CD4-positive, alpha-beta T cell (primary cell): ENCODE measurements around the gene YEATS2. TPM values are rescaled to one million over a fixed set of nuclear protein-coding genes. Genes with fewer than 3 reads are reported as not detected.

Experiments
- ATAC-seq: fragments of 200-7000 bp; cut with Tn5 transposase; one replicate; pipeline ENCODE4 v1.10.0; 2022; ENCODE audit warnings: mild to moderate bottlenecking; ENCODE audit not compliant: poor library complexity
- CTCF ChIA-PET: fragments of 350-600 bp; sonication (Branson Sonifier 250); formaldehyde crosslinking; loops from one replicate; lab custom pipeline; 2021; ENCODE audit warnings: antibody characterized with exemption, inconsistent platforms; lab: Charles Lee
- POLR2A ChIA-PET: fragments of 350-600 bp; sonication (Branson Sonifier 250); formaldehyde crosslinking; loops from one replicate; lab custom pipeline; 2021; ENCODE audit warnings: antibody characterized with exemption, inconsistent platforms; lab: Charles Lee
- DNase-seq, 14 experiments: peaks; one replicate each; pipeline ENCODE4 v3.0.0-alpha.2; 2013 to 2020; ENCODE audit warnings: mixed read lengths in 2 of 14
- H3K27ac ChIP-seq, 2 donors: one replicate each; pipeline versions ENCODE4 v1.5.1 to v1.7.0; 2013; ENCODE audit warnings: low read length in 2 of 2, low read depth in 1 of 2, mild to moderate bottlenecking in 1 of 2
- H3K27me3 ChIP-seq, 2 experiments: 1 replicate in 1 of 2; 2 replicates in 1 of 2; pipeline versions ENCODE4 v1.6.1 to v1.7.0; 2013; ENCODE audit warnings: low read length in 2 of 2, control low read depth in 1 of 2, mild to moderate bottlenecking in 1 of 2, moderate library complexity in 1 of 2; ENCODE audit not compliant: insufficient read depth in 2 of 2, control insufficient read depth in 1 of 2
- H3K36me3 ChIP-seq: one replicate; pipeline ENCODE4 v1.6.1; 2013; ENCODE audit warnings: low read length, control low read depth; ENCODE audit not compliant: insufficient read depth
- H3K4me1 ChIP-seq: one replicate; pipeline ENCODE4 v1.6.1; 2013; ENCODE audit warnings: low read length, control low read depth; ENCODE audit not compliant: insufficient read depth
- H3K4me3 ChIP-seq: one replicate; pipeline ENCODE4 v1.5.1; 2013; ENCODE audit warnings: mild to moderate bottlenecking, low read length, moderate library complexity
- H3K9me3 ChIP-seq, 2 experiments: 1 replicate in 1 of 2; 2 replicates in 1 of 2; pipeline versions ENCODE4 v1.6.1 to v1.7.0; 2013; ENCODE audit warnings: low read length in 2 of 2, mild to moderate bottlenecking in 2 of 2, control low read depth in 1 of 2, moderate library complexity in 1 of 2; ENCODE audit not compliant: control insufficient read depth in 1 of 2, insufficient read depth in 1 of 2
- H3K27ac Mint-ChIP-seq: one replicate; pipeline ENCODE4 v1.8.0; 2020; ENCODE audit warnings: mixed read lengths
- H3K27me3 Mint-ChIP-seq: one replicate; pipeline ENCODE4 v1.8.0; 2021; ENCODE audit warnings: mixed read lengths
- H3K36me3 Mint-ChIP-seq: one replicate; pipeline ENCODE4 v1.8.0; 2021; ENCODE audit warnings: low read depth, mixed read lengths
- H3K4me1 Mint-ChIP-seq: one replicate; pipeline ENCODE4 v1.8.0; 2021; ENCODE audit warnings: low read depth, mixed read lengths
- H3K4me3 Mint-ChIP-seq: one replicate; pipeline ENCODE4 v1.8.0; 2020; ENCODE audit warnings: mild to moderate bottlenecking, mixed read lengths
- H3K9me3 Mint-ChIP-seq: one replicate; pipeline ENCODE4 v1.8.0; 2020; ENCODE audit warnings: mixed read lengths
- intact Hi-C, 2 experiments: fragments of 100-400 bp; cut with DNase I in 1 of 2; cut with micrococcal nuclease in 1 of 2; formaldehyde crosslinking; loops; one replicate each; pipeline versions ENCODE4 v1.15.1 to v1.9.0; 2023 to 2025; cut with DNase I, micrococcal nuclease
- total RNA-seq, 174 experiments: library from RNA in 2 of 174; stranded (reverse) in 2 of 174; gene quantifications; one replicate each; pipeline ENCODE4 v1.2.3 and lab custom pipeline; 2021 to 2026
- TF ChIP-seq, protein P1 (sequence below): fragments of 200-600 bp; IDR thresholded peaks from one replicate; pipeline ENCODE4 v1.8.0; 2022; ENCODE audit warnings: antibody characterized with exemption, mild to moderate bottlenecking

Gene YEATS2
- total RNA-seq, 2 experiments from 2014 or later = 14.6 to 15.9 TPM

DNA sequence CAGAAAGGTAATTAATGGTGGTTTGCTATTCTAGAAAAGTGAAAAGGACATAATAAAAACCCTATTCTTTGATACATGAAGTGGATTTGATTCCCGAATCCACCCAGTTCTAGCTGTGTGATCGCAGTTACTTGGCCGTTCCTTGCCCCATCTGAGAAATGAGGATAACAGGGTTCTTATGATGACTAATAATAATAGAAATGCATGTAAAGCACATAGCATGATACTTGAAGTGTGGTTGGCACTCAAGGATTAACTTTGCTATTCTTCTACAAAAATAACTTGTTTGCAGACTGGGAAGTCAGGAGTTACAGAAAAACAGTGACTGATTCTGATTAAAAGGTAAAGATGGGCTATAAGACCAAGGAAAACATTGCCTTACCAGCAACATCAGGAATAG, 160.3 kb downstream of the YEATS2 start:
- Mint-ChIP-seq H3K9me3 (no peaks in the 10 kb centered on the region), H3K36me3 (peaks cover 94% of the 10 kb centered on the region), H3K4me3 (no peak overlapping the region), H3K27me3 (no peaks in the 10 kb centered on the region), H3K27ac (no peak overlapping the region), H3K4me1 (no peaks in the 10 kb centered on the region)
- Histone ChIP-seq H3K4me3 (no peak overlapping the region), H3K27ac (no peak overlapping the region), H3K9me3 (no peaks in the 10 kb centered on the region), H3K27me3 (no peaks in the 10 kb centered on the region), H3K4me1 (no peaks in the 10 kb centered on the region), H3K36me3 (peaks cover 51% of the 10 kb centered on the region)
- TF ChIP-seq, protein P1, sequence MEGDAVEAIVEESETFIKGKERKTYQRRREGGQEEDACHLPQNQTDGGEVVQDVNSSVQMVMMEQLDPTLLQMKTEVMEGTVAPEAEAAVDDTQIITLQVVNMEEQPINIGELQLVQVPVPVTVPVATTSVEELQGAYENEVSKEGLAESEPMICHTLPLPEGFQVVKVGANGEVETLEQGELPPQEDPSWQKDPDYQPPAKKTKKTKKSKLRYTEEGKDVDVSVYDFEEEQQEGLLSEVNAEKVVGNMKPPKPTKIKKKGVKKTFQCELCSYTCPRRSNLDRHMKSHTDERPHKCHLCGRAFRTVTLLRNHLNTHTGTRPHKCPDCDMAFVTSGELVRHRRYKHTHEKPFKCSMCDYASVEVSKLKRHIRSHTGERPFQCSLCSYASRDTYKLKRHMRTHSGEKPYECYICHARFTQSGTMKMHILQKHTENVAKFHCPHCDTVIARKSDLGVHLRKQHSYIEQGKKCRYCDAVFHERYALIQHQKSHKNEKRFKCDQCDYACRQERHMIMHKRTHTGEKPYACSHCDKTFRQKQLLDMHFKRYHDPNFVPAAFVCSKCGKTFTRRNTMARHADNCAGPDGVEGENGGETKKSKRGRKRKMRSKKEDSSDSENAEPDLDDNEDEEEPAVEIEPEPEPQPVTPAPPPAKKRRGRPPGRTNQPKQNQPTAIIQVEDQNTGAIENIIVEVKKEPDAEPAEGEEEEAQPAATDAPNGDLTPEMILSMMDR = no peak
- intact Hi-C loops = no loop called here
- ChIA-PET POLR2A (interaction anchor here (1.1 kb wide), 1 partner anchor 9 kb away, joined by 4 read pairs; no protein-coding TSS in a partner anchor), CTCF (no interaction called here)
- ATAC-seq (no peak), DNase-seq (no peak)

Other genes starting within 250 kb of the YEATS2 start
- gene KLHL6, start 142.1 kb upstream of the YEATS2 start, total RNA-seq = 10 to 100 TPM; 23.9 to 24.2 TPM
- gene KLHL24, start 62.2 kb upstream of the YEATS2 start, total RNA-seq = 100 to 1,000 TPM; 190 to 191 TPM
- gene MAP6D1, start 127.8 kb downstream of the YEATS2 start, total RNA-seq = 1 to 10 TPM; 1.1 to 1.6 TPM
- gene PARL, start 187.1 kb downstream of the YEATS2 start, total RNA-seq = 10 to 100 TPM; 36.9 to 40.0 TPM